ENCODE measurements around the gene CYP4Z1. TPM values are rescaled to one million over a fixed set of nuclear protein-coding genes. Genes with fewer than 3 reads are reported as not detected.

CYP4Z1 gene, protein sequence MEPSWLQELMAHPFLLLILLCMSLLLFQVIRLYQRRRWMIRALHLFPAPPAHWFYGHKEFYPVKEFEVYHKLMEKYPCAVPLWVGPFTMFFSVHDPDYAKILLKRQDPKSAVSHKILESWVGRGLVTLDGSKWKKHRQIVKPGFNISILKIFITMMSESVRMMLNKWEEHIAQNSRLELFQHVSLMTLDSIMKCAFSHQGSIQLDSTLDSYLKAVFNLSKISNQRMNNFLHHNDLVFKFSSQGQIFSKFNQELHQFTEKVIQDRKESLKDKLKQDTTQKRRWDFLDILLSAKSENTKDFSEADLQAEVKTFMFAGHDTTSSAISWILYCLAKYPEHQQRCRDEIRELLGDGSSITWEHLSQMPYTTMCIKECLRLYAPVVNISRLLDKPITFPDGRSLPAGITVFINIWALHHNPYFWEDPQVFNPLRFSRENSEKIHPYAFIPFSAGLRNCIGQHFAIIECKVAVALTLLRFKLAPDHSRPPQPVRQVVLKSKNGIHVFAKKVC
- not detected in 2 replicates for total RNA-seq (ENCODE audit: low replicate concordance)

DNA sequence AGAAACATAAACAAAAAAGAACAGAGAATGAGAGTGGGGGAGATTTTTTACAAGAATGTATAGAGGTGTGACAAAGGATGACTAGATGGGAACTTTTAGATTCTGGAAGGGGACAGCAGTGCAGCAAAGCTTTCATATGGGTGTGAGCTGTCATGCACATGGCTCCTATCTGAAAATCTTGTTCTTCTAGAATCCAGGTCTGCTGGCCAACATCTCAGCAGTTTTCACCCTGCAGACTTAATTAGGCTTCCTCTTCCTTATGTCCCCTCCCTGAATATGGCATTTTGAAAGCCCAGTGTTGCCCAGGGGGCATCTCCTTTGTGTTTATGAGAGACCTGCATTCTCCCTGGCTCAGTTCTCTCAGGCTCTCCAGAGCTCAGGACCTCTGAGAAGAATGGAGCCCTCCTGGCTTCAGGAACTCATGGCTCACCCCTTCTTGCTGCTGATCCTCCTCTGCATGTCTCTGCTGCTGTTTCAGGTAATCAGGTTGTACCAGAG, at the start of gene CYP4Z1:
TSS of gene CYP4Z1 (plus strand) at position 135 of the 498 bp plus-strand sequence. CDS start at position 395, 260 bp downstream.

DNA sequence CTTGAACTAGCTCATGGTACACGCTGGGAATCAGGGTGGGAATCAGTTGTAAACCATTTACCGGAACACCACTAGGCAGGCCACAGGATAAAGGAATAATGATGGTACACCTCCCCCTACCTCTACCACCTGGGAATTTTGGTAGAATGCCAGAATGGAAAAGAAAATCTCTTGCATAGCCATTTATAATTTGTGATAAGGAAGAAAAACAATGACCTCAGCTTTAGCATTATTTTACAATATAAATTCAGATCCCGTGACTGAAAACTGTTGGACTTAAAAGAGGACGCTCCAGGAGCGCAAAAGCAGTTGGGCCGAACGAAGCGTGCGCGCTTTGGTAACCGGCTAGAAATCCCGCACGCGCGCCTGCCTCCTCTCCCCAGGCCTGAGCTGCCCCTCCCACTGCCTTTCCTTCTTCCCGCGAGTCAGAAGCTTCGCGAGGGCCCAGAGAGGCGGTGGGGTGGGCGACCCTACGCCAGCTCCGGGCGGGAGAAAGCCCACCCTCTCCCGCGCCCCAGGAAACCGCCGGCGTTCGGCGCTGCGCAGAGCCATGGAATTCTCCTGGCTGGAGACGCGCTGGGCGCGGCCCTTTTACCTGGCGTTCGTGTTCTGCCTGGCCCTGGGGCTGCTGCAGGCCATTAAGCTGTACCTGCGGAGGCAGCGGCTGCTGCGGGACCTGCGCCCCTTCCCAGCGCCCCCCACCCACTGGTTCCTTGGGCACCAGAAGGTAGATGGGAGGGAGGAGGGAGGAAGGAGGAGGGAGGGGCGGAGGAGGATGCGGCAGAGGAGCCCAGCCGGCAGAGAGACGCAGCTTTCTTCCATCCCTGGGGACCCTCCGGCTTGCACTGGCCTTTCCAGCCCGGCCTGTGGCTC, 43.5 kb upstream of the CYP4Z1 start, which contains the start of gene CYP4X1:
TSS of gene CYP4X1 (plus strand) at position 402 of the 873 bp plus-strand sequence. CDS start at position 551, 149 bp downstream.

DNA sequence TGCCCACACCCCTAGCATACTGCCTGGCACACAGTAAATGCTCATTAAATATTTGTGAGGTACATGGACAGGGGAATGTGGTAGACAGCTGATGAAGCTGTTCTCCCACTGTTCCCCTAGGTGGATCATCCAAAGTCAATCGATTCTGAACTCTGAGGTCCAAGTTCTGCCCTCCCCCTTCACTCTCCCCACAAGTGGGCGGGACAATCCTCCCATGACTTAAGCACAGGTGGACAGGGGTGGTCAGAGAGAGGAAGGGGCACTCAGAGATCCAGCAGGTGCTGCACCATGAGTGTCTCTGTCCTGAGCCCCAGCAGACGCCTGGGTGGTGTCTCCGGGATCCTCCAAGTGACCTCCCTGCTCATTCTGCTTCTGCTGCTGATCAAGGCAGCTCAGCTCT, 70.2 kb downstream of the CYP4Z1 start, which contains the start of gene CYP4A22:
TSS of gene CYP4A22 (plus strand) at position 244 of the 400 bp plus-strand sequence. CDS start at position 289, 45 bp downstream.

Other genes with a start within 250 kb of the CYP4Z1 start
- not detected in 2 replicates for gene CYP4A11, start 125.8 kb upstream of the CYP4Z1 start, total RNA-seq (ENCODE audit: low replicate concordance)
- gene CYP4X1, start 43.6 kb upstream of the CYP4Z1 start, total RNA-seq (ENCODE audit: low replicate concordance), result 0.12 and 0.23 TPM in 2 replicates
- not detected in 2 replicates for gene CYP4A22, start 70.2 kb downstream of the CYP4Z1 start, total RNA-seq (ENCODE audit: low replicate concordance)
- 0.60 TPM in 1 of 2 replicates, not detected in the other for gene PDZK1IP1, start 122.8 kb downstream of the CYP4Z1 start, total RNA-seq (ENCODE audit: low replicate concordance)
- 0.12 and 0.45 TPM in 2 replicates for gene TAL1, start 165.0 kb downstream of the CYP4Z1 start, total RNA-seq (ENCODE audit: low replicate concordance)
- gene STIL, start 246.9 kb downstream of the CYP4Z1 start, total RNA-seq (ENCODE audit: low replicate concordance), result 1.2 and 3.2 TPM in 2 replicates